Measurements from ENCODE around the gene JMJD1C.

DNA sequence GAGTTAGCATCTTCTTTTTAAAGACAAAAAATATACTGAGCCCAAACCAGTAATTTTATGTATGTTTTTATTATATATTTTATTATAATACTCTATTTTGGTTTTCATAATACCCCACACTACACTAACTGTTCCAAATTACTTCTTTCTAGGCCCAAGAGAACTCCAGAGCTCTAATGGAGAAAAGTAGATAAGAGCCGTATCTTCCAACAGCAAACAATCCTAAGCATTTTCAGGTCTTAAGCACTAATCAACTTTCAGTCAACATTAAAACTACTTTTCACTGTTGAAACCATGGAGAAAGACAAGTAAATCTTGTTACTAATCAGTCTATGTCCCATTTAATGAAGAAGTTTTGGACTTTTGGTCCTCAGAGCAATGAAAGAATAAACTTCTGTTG lies 55.1 kb downstream of the JMJD1C start:
- TF ChIP-seq, protein P1, sequence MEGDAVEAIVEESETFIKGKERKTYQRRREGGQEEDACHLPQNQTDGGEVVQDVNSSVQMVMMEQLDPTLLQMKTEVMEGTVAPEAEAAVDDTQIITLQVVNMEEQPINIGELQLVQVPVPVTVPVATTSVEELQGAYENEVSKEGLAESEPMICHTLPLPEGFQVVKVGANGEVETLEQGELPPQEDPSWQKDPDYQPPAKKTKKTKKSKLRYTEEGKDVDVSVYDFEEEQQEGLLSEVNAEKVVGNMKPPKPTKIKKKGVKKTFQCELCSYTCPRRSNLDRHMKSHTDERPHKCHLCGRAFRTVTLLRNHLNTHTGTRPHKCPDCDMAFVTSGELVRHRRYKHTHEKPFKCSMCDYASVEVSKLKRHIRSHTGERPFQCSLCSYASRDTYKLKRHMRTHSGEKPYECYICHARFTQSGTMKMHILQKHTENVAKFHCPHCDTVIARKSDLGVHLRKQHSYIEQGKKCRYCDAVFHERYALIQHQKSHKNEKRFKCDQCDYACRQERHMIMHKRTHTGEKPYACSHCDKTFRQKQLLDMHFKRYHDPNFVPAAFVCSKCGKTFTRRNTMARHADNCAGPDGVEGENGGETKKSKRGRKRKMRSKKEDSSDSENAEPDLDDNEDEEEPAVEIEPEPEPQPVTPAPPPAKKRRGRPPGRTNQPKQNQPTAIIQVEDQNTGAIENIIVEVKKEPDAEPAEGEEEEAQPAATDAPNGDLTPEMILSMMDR (IDR thresholded peaks at IDR 0.05), result no peak
- TF ChIP-seq EP300 (IDR thresholded peaks at IDR 0.05), result no peak
- no peak for TF ChIP-seq POLR2A (IDR thresholded peaks at IDR 0.05)

All from ovary (tissue), 3 donors.